Kidney epithelial cell (primary cell): ENCODE measurements around the gene RNU6-1. TPM values are rescaled to one million over a fixed set of nuclear protein-coding genes. Genes with fewer than 3 reads are reported as not detected.

Source experiments
- DNase-seq: peaks from one replicate; pipeline ENCODE4 v3.0.0-alpha.2; 2010; ENCODE audit warnings: low read depth
- H3K27me3 ChIP-seq: 2 replicates; pipeline ENCODE4 v1.6.0; 2011; ENCODE audit warnings: low read length; ENCODE audit not compliant: control insufficient read depth, insufficient read depth
- H3K36me3 ChIP-seq: 2 replicates; pipeline ENCODE4 v1.5.1; 2011; ENCODE audit warnings: low read length; ENCODE audit not compliant: control insufficient read depth, insufficient read depth
- H3K4me3 ChIP-seq: 2 replicates; pipeline ENCODE4 v1.5.1; 2011; ENCODE audit warnings: low read depth, mild to moderate bottlenecking, control low read depth, low read length
- total RNA-seq: library from RNA; depleted of rRNA; stranded (reverse); fragments of >200 nt; gene quantifications from 2 replicates; pipeline ENCODE4 v1.2.3, GENCODE V29; 2015
- TF ChIP-seq, protein P1 (sequence below): IDR thresholded peaks from 2 replicates; pipeline ENCODE4 v1.5.1; 2011; ENCODE audit warnings: mild to moderate bottlenecking, moderate library complexity, low read length, control low read depth, inconsistent platforms; ENCODE audit not compliant: insufficient read depth, poor library complexity, severe bottlenecking

The RNU6-1 gene
- total RNA-seq, 1 donor from 2014 or later: not detected

DNA sequence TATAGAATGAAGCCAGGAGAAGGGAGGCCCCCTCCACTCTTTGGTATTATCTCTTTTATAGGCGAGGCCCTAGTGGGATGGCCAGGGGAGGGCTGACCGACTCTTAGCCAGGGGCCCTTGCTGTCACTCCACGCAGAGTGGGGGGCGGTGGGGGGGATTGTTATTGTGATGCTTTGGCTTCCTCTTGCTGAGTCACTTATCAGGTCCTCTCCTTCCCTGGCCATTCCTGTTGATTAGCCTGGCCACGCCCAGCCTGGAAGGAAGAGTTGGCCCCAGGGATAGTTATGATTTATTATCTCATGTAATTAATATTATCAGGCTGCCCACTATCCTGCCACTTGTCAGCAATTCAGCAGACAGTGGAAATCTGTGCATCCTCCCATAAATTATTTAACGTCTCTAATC is 40.0 kb downstream of the RNU6-1 start:
- no peaks in the 10 kb centered on the region for H3K36me3 ChIP-seq
- H3K4me3 ChIP-seq: no peak overlapping the region
- TF ChIP-seq, protein P1, sequence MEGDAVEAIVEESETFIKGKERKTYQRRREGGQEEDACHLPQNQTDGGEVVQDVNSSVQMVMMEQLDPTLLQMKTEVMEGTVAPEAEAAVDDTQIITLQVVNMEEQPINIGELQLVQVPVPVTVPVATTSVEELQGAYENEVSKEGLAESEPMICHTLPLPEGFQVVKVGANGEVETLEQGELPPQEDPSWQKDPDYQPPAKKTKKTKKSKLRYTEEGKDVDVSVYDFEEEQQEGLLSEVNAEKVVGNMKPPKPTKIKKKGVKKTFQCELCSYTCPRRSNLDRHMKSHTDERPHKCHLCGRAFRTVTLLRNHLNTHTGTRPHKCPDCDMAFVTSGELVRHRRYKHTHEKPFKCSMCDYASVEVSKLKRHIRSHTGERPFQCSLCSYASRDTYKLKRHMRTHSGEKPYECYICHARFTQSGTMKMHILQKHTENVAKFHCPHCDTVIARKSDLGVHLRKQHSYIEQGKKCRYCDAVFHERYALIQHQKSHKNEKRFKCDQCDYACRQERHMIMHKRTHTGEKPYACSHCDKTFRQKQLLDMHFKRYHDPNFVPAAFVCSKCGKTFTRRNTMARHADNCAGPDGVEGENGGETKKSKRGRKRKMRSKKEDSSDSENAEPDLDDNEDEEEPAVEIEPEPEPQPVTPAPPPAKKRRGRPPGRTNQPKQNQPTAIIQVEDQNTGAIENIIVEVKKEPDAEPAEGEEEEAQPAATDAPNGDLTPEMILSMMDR: no peak

DNA sequence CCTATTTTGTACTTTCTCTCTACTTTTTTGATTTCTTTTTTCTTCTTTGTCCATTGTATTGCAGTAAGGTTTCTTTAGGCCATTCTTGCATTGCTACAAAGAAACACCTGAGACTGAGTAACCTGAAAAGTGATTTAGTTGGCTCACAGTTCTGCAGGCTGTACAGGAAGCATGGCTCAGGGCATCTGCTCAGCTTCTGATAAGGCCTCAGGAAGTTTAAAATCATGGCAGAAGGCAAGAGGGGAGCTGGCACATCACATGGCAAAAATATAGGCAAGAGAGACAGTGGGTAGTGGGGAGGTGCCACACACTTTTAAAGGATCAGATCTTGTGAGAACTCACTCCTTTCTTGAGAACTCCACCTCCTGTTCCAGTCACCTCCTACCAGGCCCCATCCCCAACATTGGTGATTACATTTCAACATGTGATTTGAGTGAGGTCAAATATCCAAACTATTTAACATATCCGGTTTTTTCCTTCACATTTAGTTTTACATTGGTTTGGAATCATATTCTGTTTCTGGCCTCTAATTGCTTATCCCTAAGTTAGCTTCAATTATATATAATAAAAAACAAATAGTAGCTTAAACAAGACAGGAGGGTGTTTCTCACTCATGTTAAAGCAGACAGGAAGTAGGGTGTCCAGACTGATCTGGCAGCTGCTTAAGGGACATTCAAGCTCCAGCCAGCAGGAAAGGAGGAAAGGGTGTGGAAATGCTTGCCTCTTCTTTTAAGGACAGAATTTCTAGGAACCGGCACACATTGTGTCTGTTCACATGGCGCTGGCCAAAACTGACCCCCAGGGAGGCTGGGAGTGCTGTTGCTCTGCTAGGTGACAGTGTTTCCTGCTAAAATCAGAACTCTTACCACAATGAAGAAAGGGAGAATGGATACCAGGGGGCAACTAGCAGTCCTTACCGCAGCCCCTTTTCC is 43.4 kb downstream of the RNU6-1 start:
- no peak for DNase-seq
- Histone ChIP-seq H3K36me3 (no peaks in the 10 kb centered on the region), H3K4me3 (no peak overlapping the region), H3K27me3 (no peaks in the 10 kb centered on the region)
- TF ChIP-seq, protein P1: no peak

More for the DNA sequence above, 40.0 kb downstream of the RNU6-1 start:
- no peaks in the 10 kb centered on the region for H3K27me3 ChIP-seq
- no peak for DNase-seq

GRCh38 chr15:67794832-67795574 is 44.8 kb downstream of the RNU6-1 start:
- H3K27me3 ChIP-seq: no peaks in the 10 kb centered on the region
- no peak for DNase-seq
- no peak overlapping the region for H3K4me3 ChIP-seq
- H3K36me3 ChIP-seq: no peaks in the 10 kb centered on the region
- TF ChIP-seq, protein P1: no peak

GRCh38 chr15:67792250-67792942 is 47.4 kb downstream of the RNU6-1 start:
- no peak for DNase-seq
- H3K27me3 ChIP-seq: no peaks in the 10 kb centered on the region
- no peaks in the 10 kb centered on the region for H3K36me3 ChIP-seq
- TF ChIP-seq, protein P1: no peak
- no peak overlapping the region for H3K4me3 ChIP-seq

DNA sequence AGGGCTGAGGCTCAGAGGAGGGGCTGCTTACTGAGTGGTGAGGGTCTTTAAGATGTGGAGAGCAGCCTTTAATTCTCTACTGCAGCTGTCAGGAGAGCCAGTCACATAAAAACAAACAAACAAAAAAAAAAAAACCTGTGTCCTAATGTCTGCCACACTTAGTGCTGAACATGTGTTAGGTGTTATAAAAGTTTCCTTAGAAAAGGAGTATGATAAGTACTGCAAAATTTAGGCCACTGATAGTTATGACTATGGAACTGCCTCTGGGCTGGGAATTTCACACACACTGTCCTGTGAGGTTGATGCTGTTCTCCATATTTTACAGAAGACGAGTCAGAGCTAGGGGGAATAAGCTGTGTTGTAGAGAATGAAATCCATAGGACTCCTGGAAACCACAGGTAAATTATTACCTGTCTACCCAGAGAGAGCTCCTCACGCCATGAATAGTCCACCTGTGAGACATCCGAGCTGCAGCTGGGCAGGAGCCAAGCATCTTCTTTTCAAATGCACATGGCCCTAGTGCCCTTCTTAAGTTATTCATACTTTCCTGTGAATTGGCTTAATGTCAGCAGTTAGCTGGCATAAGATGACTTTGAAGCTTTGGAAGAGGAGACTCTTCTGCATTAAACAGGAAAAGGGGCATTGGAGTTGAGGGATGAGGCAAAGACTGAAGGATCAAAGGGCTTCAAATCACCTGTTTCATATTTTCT is 49.1 kb downstream of the RNU6-1 start:
- DNase-seq: no peak
- Histone ChIP-seq H3K36me3 (no peaks in the 10 kb centered on the region), H3K4me3 (no peak overlapping the region), H3K27me3 (no peaks in the 10 kb centered on the region)
- TF ChIP-seq, protein P1: no peak
